ENCODE results near the gene TPGS1.

DNA sequence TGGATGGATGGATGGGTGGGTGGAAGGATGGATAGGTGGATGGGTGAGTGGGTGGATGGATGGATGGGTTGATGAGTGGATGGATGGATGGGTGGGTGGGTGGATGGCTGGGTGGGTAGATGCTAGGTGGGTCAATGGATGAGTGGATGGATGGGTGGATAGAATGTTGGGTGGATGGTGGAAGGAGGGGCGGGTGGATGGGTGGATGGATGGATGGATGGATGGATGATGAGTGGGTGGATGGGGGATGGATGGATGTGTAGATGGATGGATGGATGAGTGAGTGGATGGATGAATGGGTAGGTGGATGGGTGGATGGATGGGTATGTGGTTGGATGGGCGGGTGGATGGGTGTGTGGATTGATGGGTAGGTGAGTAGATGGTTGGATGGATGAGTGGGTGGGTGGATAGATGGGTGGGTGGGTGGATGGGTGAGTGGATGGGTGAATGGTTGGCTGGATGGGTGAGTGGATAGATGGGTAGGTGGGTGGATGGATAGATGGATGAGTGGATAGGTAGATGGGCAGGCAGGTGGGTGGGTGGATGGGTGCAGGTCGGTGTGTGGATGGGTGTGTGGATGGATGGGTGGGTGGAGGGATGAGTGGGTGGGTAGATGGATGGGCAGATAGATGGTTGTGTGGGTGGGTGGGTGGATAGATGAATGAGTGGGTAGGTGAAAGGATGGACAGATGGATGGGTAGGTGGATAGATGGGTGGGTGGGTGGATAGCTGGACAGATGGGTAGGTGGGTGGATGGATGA, 42.1 kb upstream of the TPGS1 start:
- no peak for TF ChIP-seq CTCF (IDR thresholded peaks at IDR 0.05)
- no peak for TF ChIP-seq ZFX (IDR thresholded peaks at IDR 0.05; ENCODE audit: borderline replicate concordance)

Measured in 22Rv1 (cell line).